ENCODE measurements around the gene MED8.

DNA sequence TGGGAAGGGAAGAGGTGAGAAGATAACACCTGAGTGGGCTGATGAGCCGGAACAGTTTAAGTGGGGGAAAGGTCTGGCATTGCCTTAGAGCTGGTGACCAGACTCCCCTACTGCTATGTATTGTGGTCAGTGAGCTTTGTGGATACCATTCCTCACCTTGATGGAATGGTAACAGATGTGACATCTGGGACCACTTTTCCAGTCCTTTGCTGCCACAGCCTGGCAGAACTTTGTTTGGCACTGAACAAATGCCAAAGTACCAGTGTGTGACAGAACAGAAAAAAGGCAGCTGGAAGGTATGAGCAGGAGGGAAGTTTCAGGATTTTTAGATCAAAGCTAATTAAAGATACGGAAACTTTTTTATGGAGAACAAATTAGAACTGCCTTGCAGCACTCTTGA is 6.2 kb downstream of the MED8 start:
- TF ChIP-seq, protein P1, sequence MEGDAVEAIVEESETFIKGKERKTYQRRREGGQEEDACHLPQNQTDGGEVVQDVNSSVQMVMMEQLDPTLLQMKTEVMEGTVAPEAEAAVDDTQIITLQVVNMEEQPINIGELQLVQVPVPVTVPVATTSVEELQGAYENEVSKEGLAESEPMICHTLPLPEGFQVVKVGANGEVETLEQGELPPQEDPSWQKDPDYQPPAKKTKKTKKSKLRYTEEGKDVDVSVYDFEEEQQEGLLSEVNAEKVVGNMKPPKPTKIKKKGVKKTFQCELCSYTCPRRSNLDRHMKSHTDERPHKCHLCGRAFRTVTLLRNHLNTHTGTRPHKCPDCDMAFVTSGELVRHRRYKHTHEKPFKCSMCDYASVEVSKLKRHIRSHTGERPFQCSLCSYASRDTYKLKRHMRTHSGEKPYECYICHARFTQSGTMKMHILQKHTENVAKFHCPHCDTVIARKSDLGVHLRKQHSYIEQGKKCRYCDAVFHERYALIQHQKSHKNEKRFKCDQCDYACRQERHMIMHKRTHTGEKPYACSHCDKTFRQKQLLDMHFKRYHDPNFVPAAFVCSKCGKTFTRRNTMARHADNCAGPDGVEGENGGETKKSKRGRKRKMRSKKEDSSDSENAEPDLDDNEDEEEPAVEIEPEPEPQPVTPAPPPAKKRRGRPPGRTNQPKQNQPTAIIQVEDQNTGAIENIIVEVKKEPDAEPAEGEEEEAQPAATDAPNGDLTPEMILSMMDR (conservative IDR thresholded peaks at IDR 0.05; ENCODE audit: low read depth, low read length): 0 out of 2 replicates have a peak, but pooled peaks have one; percentile 24
- no peak for TF ChIP-seq EZH2 (IDR thresholded peaks at IDR 0.05; ENCODE audit: borderline replicate concordance, low read depth, low read length, poor library complexity, severe bottlenecking)

All from A673 (cell line).